SK-N-SH (cell line): ENCODE data around the gene ZSCAN10. TPM values are rescaled to one million over a fixed set of nuclear protein-coding genes. Genes with fewer than 3 reads are reported as not detected.

Experiments used
- CTCF ChIA-PET: fragments of 300-600, 350-600 bp; formaldehyde crosslinking; extraction: SDS; loops from one replicate; lab custom pipeline; 2021; lab: Yijun Ruan, JAX
- POLR2A ChIA-PET: fragments of 350-600 bp; sonication (Branson Sonifier 250); formaldehyde crosslinking; extraction: SDS; loops from one replicate; lab custom pipeline; 2020; ENCODE audit warnings: antibody characterized with exemption, inconsistent platforms; lab: Yijun Ruan, JAX
- DNase-seq: peaks from one replicate; pipeline ENCODE4 v3.0.0; 2012
- H2AFZ ChIP-seq: fragments of 200-600 bp; sonication (generic); 2 replicates; pipeline ENCODE4 v1.8.1; 2016; ENCODE audit warnings: antibody characterized with exemption, mild to moderate bottlenecking, low read depth
- H3F3A ChIP-seq: fragments of 200-600 bp; sonication (generic); replicated peaks from 2 replicates; pipeline ENCODE3; 2016; ENCODE audit warnings: antibody characterized with exemption, mild to moderate bottlenecking; ENCODE audit not compliant: insufficient read depth
- H3K27ac ChIP-seq, 2 experiments: fragments of 200-500 bp in 1 of 2; fragments of 200-600 bp in 1 of 2; sonication (Bioruptor generic) in 1 of 2; sonication (generic), shearing (Covaris generic) in 1 of 2; 2 replicates each; pipeline versions ENCODE4 v1.5.1 to v1.6.1; 2014 to 2016; ENCODE audit warnings: low read depth in 2 of 2, inconsistent platforms in 1 of 2, low read length in 1 of 2, mild to moderate bottlenecking in 1 of 2, mixed read lengths in 1 of 2
- H3K27me3 ChIP-seq: fragments of 200-600 bp; sonication (generic), shearing (Covaris generic); 2 replicates; pipeline ENCODE4 v1.6.1; 2016; ENCODE audit warnings: mixed run types; ENCODE audit not compliant: insufficient read depth
- H3K36me3 ChIP-seq, 2 experiments: fragments of 200-500 bp in 1 of 2; fragments of 200-600 bp in 1 of 2; sonication (Bioruptor generic) in 1 of 2; sonication (generic) in 1 of 2; replicated peaks in 1 of 2; 2 replicates each; pipeline versions ENCODE3 to v1.5.1; 2014 to 2016; ENCODE audit warnings: low read length in 1 of 2, mild to moderate bottlenecking in 1 of 2; ENCODE audit not compliant: insufficient read depth in 2 of 2, control insufficient read depth in 1 of 2
- H3K4me1 ChIP-seq, 2 experiments: fragments of 200-500 bp in 1 of 2; fragments of 200-600 bp in 1 of 2; sonication (Bioruptor generic) in 1 of 2; sonication (generic), shearing (Covaris generic) in 1 of 2; 2 replicates each; pipeline versions ENCODE4 v1.5.1 to v1.6.1; 2014 to 2016; ENCODE audit warnings: low read depth in 1 of 2, low read length in 1 of 2, mixed run types in 1 of 2; ENCODE audit not compliant: insufficient read depth in 2 of 2, control insufficient read depth in 1 of 2
- H3K4me2 ChIP-seq: fragments of 200-600 bp; sonication (generic), shearing (Covaris generic); 2 replicates; pipeline ENCODE4 v1.6.1; 2017; ENCODE audit warnings: mixed run types
- H3K4me3 ChIP-seq, 2 experiments: fragments of 200-500 bp in 1 of 2; fragments of 200-600 bp in 1 of 2; sonication (Bioruptor generic) in 1 of 2; sonication (generic), shearing (Covaris generic) in 1 of 2; 2 replicates each; pipeline versions ENCODE4 v1.5.1 to v1.8.1; 2014 to 2016; ENCODE audit warnings: low read depth in 2 of 2, inconsistent platforms in 1 of 2, low read length in 1 of 2, mild to moderate bottlenecking in 1 of 2, mixed read lengths in 1 of 2, moderate library complexity in 1 of 2
- H3K79me2 ChIP-seq: fragments of 200-600 bp; sonication (generic); 2 replicates; pipeline ENCODE4 v1.8.1; 2017; ENCODE audit warnings: mild to moderate bottlenecking; ENCODE audit not compliant: insufficient read depth
- H3K9ac ChIP-seq: fragments of 200-600 bp; sonication (generic); 2 replicates; pipeline ENCODE4 v1.6.1; 2017; ENCODE audit warnings: mixed run types
- H3K9me2 ChIP-seq: fragments of 200-600 bp; sonication (generic); 2 replicates; pipeline ENCODE4 v1.6.1; 2017; ENCODE audit warnings: mixed run types
- H3K9me3 ChIP-seq: fragments of 200-600 bp; sonication (generic); 2 replicates; pipeline ENCODE4 v1.6.1; 2017; ENCODE audit warnings: mixed run types, mild to moderate bottlenecking, moderate library complexity
- H4K20me1 ChIP-seq: fragments of 200-600 bp; sonication (generic); 2 replicates; pipeline ENCODE4 v1.6.1; 2017; ENCODE audit warnings: mild to moderate bottlenecking, mixed run types; ENCODE audit not compliant: insufficient read depth
- CHD2 ChIP-seq: fragments of 150-350 bp; IDR thresholded peaks from 2 replicates; pipeline ENCODE4 v1.6.1; 2018; ENCODE audit warnings: low read length; ENCODE audit not compliant: partially characterized antibody
- ELF1 ChIP-seq: IDR thresholded peaks from 2 replicates; pipeline ENCODE4 v1.4.0; 2012
- EP300 ChIP-seq, 2 experiments: IDR thresholded peaks; 2 replicates each; pipeline versions ENCODE4 v1.4.0 to v1.6.1; 2012; ENCODE audit warnings: borderline replicate concordance in 1 of 2, low read depth in 1 of 2, low read length in 1 of 2
- FOXM1 ChIP-seq: IDR thresholded peaks from 2 replicates; pipeline ENCODE4 v1.4.0; 2012; ENCODE audit warnings: low read depth, mild to moderate bottlenecking
- GABPA ChIP-seq: IDR thresholded peaks from 2 replicates; pipeline ENCODE4 v1.4.0; 2012; ENCODE audit warnings: low read depth, mild to moderate bottlenecking
- JUND ChIP-seq: IDR thresholded peaks from 2 replicates; pipeline ENCODE4 v1.4.0; 2012
- MXI1 ChIP-seq: IDR thresholded peaks from 2 replicates; pipeline ENCODE4 v1.6.1; 2012; ENCODE audit warnings: mild to moderate bottlenecking, low read depth, low read length, improper control_type of control experiment
- NFIC ChIP-seq: IDR thresholded peaks from 2 replicates; pipeline ENCODE4 v1.4.0; 2012; ENCODE audit warnings: borderline replicate concordance
- POLR2AphosphoS5 ChIP-seq: IDR thresholded peaks from 2 replicates; pipeline ENCODE4 v1.6.1; 2012; ENCODE audit warnings: low read depth, low read length
- RCOR1 ChIP-seq: fragments of 150-350 bp; IDR thresholded peaks from 2 replicates; pipeline ENCODE4 v1.6.1; 2017; ENCODE audit warnings: antibody characterized with exemption, low read length
- RXRA ChIP-seq: IDR thresholded peaks from 2 replicates; pipeline ENCODE4 v1.4.0; 2012; ENCODE audit warnings: low read depth, mild to moderate bottlenecking, borderline replicate concordance
- SIN3A ChIP-seq: IDR thresholded peaks from 2 replicates; pipeline ENCODE4 v1.6.1; 2012; ENCODE audit warnings: low read depth, mild to moderate bottlenecking, low read length, moderate library complexity, borderline replicate concordance
- TAF1 ChIP-seq: IDR thresholded peaks from 2 replicates; pipeline ENCODE4 v1.6.1; 2012; ENCODE audit warnings: low read depth, mild to moderate bottlenecking, low read length, moderate library complexity, borderline replicate concordance
- TCF12 ChIP-seq: IDR thresholded peaks from 2 replicates; pipeline ENCODE4 v1.4.0; 2012
- TEAD4 ChIP-seq: IDR thresholded peaks from 2 replicates; pipeline ENCODE4 v1.4.0; 2012; ENCODE audit warnings: mild to moderate bottlenecking, borderline replicate concordance; ENCODE audit not compliant: insufficient read depth
- YY1 ChIP-seq: IDR thresholded peaks from 2 replicates; pipeline ENCODE4 v1.4.0; 2012; ENCODE audit warnings: low read depth, mild to moderate bottlenecking
- WGBS: methylation state at CpG from one replicate; pipeline ENCODE4 v1.1.6; 2017; ENCODE audit warnings: low lambda C conversion rate; 5-methylcytosine and 5-hydroxymethylcytosine counted together
- polyA plus RNA-seq, 3 experiments: library from polyadenylated mRNA; depleted of rRNA; stranded (reverse); fragments of >200 nt; gene quantifications; 2 replicates each; pipeline ENCODE4 v1.2.3, GENCODE V29; 2012
- TF ChIP-seq, protein P1 (sequence below): IDR thresholded peaks from 2 replicates; pipeline ENCODE4; 2012
- TF ChIP-seq, protein P2 (sequence below): IDR thresholded peaks from 2 replicates; pipeline ENCODE4 v1.4.0; 2012; ENCODE audit warnings: low read depth
- TF ChIP-seq, protein P3 (sequence below): IDR thresholded peaks from 2 replicates; pipeline ENCODE4 v1.4.0; 2012; ENCODE audit warnings: low read depth, borderline replicate concordance
- TF ChIP-seq, protein P4 (sequence below): IDR thresholded peaks from 2 replicates; pipeline ENCODE4 v1.6.1; 2012; ENCODE audit warnings: mild to moderate bottlenecking, low read depth, low read length, moderate library complexity

ZSCAN10 gene
- polyA plus RNA-seq, 1 of the 3 experiments (the other 2 are of a cell fraction) = 0.05 TPM

DNA sequence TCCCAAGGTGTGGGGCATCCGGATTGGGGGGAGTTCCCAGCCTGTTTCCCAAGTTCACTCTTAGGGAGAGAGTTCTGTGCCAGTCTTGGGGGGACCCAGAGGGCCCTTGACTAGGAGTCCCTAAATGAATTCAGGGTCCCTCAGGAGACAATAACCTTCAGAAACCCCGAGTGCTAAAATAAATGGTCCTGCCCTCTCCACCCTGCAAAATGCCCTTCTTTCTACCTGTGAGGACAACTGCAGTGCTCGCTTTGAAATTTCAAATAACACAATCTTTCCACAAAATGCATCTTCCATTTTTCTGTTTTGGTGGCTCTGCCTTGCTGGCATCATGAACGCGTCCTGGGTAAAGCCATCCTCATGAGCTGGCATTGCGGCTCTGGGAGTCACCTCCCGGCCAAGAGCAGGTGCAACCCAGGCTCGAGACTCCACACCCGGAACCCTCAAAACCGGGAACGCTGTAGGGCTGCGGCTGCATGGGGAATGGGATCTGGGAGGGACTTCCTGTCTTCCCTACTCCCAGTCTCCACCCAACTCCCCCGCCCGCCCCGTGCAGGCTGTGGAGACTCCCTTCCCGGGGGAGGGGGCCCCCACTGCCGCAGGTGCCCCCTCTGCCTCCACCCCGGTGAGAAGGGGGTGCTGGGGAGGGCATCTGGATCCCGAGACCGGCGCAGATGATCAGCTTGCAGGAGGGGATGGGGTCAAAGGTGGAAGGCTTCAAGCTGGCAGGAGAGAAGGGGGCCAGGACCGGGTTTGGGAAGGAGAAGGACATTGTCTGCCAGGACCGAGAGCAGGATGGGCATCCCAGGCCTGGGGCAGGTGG, 13.2 kb upstream of the ZSCAN10 start, which contains the start of gene ZNF205:
Gene ZNF205 (plus strand): TSS at position 529 of the 823 bp plus-strand sequence. CDS start 845 bp downstream, outside the sequence.
- peak; percentile 92 for DNase-seq
- POLR2A ChIA-PET = interaction anchor here (1.1 kb wide), 1 partner anchor 14 kb away, joined by 3 read pairs; no protein-coding TSS in a partner anchor

More for the DNA sequence above, 13.2 kb upstream of the ZSCAN10 start, which contains the start of gene ZNF205:
- no peaks in the 10 kb centered on the region for H4K20me1 ChIP-seq
- H2AFZ ChIP-seq = peak within 1 kb of the TSS; percentile 98
- H3K9ac ChIP-seq = peak within 1 kb of the TSS; percentile 74
- H3K27ac ChIP-seq = peak within 1 kb of the TSS in 1 of 2 experiments; percentile 61; a peak in 1 of 4 replicates
- peaks cover 0 to 24% of the 10 kb centered on the region in 2 experiments; a peak in 1 of 4 replicates for H3K4me1 ChIP-seq
- peak within 1 kb of the TSS; percentile 97 for H3K4me2 ChIP-seq
- CTCF ChIA-PET = interaction anchor here (0.5 to 10.8 kb wide), 12 partner anchors 11 to 83 kb away, joined by 3 to 64 read pairs (median 6); partner anchors contain the start of gene ZNF213
- TF ChIP-seq RCOR1 = peak; percentile 78
- TF ChIP-seq, protein P1, sequence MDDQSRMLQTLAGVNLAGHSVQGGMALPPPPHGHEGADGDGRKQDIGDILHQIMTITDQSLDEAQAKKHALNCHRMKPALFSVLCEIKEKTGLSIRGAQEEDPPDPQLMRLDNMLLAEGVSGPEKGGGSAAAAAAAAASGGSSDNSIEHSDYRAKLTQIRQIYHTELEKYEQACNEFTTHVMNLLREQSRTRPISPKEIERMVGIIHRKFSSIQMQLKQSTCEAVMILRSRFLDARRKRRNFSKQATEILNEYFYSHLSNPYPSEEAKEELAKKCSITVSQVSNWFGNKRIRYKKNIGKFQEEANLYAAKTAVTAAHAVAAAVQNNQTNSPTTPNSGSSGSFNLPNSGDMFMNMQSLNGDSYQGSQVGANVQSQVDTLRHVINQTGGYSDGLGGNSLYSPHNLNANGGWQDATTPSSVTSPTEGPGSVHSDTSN = no peak
- TF ChIP-seq CHD2 = peak; percentile 69
- peak; percentile 66; the same call in 1 of the 2 replicates for TF ChIP-seq POLR2AphosphoS5
- no peak; the same call in 1 of the 2 replicates for TF ChIP-seq TCF12
- no peak for TF ChIP-seq SIN3A
- TF ChIP-seq, protein P2, sequence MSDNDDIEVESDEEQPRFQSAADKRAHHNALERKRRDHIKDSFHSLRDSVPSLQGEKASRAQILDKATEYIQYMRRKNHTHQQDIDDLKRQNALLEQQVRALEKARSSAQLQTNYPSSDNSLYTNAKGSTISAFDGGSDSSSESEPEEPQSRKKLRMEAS = peak; percentile 84
- peak; percentile 95 for TF ChIP-seq TAF1
- no peak for TF ChIP-seq YY1
- no peak for TF ChIP-seq FOXM1
- no peak for TF ChIP-seq JUND
- TF ChIP-seq GABPA = peak; percentile 94
- TF ChIP-seq, protein P3, sequence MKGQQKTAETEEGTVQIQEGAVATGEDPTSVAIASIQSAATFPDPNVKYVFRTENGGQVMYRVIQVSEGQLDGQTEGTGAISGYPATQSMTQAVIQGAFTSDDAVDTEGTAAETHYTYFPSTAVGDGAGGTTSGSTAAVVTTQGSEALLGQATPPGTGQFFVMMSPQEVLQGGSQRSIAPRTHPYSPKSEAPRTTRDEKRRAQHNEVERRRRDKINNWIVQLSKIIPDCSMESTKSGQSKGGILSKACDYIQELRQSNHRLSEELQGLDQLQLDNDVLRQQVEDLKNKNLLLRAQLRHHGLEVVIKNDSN = peak; percentile 49; the same call in 1 of the 2 replicates
- peak; percentile 78 for TF ChIP-seq ELF1
- TF ChIP-seq RXRA = no peak
- no peak for TF ChIP-seq NFIC
- TF ChIP-seq, protein P4, sequence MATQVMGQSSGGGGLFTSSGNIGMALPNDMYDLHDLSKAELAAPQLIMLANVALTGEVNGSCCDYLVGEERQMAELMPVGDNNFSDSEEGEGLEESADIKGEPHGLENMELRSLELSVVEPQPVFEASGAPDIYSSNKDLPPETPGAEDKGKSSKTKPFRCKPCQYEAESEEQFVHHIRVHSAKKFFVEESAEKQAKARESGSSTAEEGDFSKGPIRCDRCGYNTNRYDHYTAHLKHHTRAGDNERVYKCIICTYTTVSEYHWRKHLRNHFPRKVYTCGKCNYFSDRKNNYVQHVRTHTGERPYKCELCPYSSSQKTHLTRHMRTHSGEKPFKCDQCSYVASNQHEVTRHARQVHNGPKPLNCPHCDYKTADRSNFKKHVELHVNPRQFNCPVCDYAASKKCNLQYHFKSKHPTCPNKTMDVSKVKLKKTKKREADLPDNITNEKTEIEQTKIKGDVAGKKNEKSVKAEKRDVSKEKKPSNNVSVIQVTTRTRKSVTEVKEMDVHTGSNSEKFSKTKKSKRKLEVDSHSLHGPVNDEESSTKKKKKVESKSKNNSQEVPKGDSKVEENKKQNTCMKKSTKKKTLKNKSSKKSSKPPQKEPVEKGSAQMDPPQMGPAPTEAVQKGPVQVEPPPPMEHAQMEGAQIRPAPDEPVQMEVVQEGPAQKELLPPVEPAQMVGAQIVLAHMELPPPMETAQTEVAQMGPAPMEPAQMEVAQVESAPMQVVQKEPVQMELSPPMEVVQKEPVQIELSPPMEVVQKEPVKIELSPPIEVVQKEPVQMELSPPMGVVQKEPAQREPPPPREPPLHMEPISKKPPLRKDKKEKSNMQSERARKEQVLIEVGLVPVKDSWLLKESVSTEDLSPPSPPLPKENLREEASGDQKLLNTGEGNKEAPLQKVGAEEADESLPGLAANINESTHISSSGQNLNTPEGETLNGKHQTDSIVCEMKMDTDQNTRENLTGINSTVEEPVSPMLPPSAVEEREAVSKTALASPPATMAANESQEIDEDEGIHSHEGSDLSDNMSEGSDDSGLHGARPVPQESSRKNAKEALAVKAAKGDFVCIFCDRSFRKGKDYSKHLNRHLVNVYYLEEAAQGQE = 0 out of 2 replicates have a peak, but pooled peaks have one; percentile 52
- TF ChIP-seq EP300 (IDR thresholded peaks at IDR 0.05; ENCODE audit: borderline replicate concordance in 1 of 2, low read depth in 1 of 2, low read length in 1 of 2) = no peak
- peak; percentile 23; the same call in 1 of the 2 replicates for TF ChIP-seq MXI1
- TF ChIP-seq TEAD4 = no peak
- peak within 1 kb of the TSS; percentile 78 to 96 for H3K4me3 ChIP-seq
- H3K9me3 ChIP-seq = no peaks in the 10 kb centered on the region
- 6% methylated on average over 16 of the region's 23 CpGs for WGBS
- peaks cover 0 to 16% of the 10 kb centered on the region in 2 experiments for H3K36me3 ChIP-seq
- H3F3A ChIP-seq = no peaks in the 10 kb centered on the region
- H3K79me2 ChIP-seq = peaks cover 11% of the 10 kb centered on the region; the same call in 1 of the 2 replicates
- H3K27me3 ChIP-seq = no peaks in the 10 kb centered on the region
- H3K9me2 ChIP-seq = no peaks in the 10 kb centered on the region
